KOPT-K1 (cell line): ENCODE data around the gene MRPS12.
"Not testable (repeated sequence)": the region's sequence is repeated elsewhere in the genome, so short reads cannot be mapped to it uniquely, and the experiment has no call there.

Source experiments
- H3K27ac ChIP-seq: fragments of 200-600 bp; sonication (generic); 2 replicates; pipeline ENCODE4 v1.5.1; 2016; ENCODE audit warnings: antibody characterized with exemption, mild to moderate bottlenecking, low read depth, low read length; ENCODE audit not compliant: poor library complexity, severe bottlenecking
- H3K36me3 ChIP-seq: fragments of 200-600 bp; sonication (generic); 2 replicates; pipeline ENCODE4 v1.5.1; 2017; ENCODE audit warnings: antibody characterized with exemption, mild to moderate bottlenecking, low read length, moderate library complexity; ENCODE audit not compliant: insufficient read depth
- H3K9me3 ChIP-seq: fragments of 200-600 bp; sonication (generic); 2 replicates; pipeline ENCODE4 v1.5.1; 2017; ENCODE audit warnings: antibody characterized with exemption, low read length, mild to moderate bottlenecking; ENCODE audit not compliant: insufficient read depth, poor library complexity, severe bottlenecking

Gene MRPS12

DNA sequence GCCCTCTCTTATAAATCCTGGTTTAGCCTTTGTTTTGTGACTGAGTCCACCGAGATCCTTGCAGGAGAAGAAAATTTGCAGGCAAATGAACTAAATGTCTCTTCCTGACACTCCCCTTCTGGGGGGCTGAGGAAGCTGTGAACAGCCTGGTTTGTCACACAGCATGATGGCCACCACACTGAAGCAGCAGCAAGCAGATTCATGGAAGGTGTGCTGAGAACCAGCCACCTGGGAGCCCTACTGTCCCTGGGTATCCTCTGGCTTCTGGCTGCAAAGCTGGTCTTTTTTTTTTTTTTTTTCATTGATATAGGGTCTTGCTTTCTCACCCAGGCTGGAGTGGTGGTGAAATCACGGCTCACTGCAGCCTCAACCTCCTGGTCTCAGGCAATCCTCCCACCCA, 11.2 kb downstream of the MRPS12 start:
- no peaks in the 10 kb centered on the region for H3K36me3 ChIP-seq

DNA sequence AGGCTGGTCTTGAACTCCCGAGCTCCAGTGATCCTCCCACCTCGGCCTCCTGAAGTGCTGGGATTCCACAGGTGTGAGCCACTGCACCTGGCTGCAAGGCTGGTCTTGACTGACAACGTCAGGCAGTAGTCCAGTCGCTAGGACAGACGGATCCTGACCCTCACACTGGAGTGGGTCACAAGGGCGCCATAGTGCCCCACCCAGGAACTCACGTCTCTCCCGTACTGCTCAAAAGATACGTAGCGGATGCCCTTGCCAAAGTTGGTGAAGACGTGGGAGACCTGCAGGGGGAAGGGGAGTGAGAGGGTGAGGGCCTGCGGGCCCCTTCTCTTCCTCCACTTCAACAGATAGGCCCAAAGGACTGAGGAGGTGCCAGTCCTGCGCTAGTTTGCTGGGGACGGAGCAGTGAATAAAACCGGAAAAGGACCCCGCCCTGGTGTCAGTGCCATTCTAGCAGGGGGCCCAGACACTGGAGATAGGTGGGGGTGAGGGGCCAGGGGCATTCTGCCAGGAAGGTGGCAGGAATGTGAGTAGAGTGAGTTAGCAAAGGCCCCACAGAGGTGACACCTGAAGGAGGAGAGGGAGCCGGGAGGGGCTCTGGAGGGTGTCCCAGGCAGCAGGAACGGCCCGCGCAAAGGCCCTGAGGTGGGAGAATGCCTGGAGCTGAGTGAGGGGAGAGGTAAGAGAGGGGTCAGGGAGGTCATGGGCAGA, 11.9 kb downstream of the MRPS12 start:
- H3K27ac ChIP-seq: no peak overlapping the region
- H3K36me3 ChIP-seq: no peaks in the 10 kb centered on the region
- peaks cover 20% of the 10 kb centered on the region for H3K9me3 ChIP-seq

More for the DNA sequence above, 11.2 kb downstream of the MRPS12 start:
- peaks cover 20% of the 10 kb centered on the region for H3K9me3 ChIP-seq
- H3K27ac ChIP-seq: no peak overlapping the region

DNA sequence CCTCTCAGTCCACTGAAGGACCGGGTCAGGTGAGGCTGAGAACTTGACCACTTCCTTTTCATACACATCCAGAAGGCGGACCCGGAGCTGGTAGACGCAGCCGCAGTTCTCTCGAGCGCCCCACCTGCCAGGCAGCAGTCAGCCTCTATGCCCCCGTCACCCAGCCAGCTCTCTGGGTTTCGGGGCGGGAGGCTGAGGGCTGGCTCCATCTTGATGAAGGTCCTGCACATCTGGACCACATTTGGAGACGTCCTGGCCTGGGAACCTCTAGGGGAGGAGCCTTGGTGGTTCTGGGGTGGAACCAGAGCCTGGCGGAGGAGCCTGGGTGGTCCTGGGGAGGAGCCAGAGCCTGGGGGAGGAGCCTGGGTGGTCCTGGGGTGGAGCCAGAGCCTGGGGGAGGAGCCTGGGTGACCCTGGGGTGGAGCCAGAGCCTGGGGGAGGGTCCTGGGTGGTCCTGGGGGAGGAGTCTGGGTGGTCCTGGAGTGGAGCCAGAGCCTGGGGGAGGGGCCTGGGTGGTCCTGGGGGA, 14.3 kb downstream of the MRPS12 start:
- Histone ChIP-seq H3K9me3 (peaks cover 16% of the 10 kb centered on the region), H3K36me3 (no peaks in the 10 kb centered on the region), H3K27ac (no peak overlapping the region)

DNA sequence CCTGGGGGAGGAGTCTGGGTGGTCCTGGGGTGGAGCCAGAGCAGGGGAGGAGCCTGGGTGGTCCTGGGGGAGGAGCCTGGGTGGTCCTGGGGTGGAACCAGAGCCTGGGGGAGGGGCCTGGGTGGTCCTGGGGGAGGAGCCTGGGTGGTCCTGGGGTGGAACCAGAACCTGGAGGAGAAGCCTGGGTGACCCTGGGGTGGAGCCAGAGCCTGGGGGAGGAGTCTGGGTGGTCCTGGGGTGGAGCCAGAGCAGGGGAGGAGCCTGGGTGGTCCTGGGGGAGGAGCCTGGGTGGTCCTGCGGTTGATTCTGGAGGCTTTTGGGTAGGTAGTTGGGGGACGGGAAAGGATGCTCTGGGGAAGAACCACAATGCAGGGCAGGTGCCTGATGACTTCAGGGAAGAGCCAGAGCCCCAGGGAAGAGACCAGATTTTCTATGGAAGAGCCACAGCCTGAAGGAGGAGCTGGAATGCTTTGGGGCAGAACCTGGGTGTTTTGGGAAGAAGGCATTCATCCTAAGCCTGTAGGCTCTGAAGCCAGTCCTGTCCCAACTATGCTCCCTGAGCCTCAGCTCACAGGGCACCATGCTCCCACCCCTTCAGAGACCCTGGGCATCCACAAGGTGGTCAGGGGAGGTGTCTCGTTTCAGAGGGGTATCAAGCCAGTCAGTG, 15.0 kb downstream of the MRPS12 start:
- no peaks in the 10 kb centered on the region for H3K36me3 ChIP-seq
- H3K9me3 ChIP-seq: peaks cover 9% of the 10 kb centered on the region
- H3K27ac ChIP-seq: no peak overlapping the region

DNA sequence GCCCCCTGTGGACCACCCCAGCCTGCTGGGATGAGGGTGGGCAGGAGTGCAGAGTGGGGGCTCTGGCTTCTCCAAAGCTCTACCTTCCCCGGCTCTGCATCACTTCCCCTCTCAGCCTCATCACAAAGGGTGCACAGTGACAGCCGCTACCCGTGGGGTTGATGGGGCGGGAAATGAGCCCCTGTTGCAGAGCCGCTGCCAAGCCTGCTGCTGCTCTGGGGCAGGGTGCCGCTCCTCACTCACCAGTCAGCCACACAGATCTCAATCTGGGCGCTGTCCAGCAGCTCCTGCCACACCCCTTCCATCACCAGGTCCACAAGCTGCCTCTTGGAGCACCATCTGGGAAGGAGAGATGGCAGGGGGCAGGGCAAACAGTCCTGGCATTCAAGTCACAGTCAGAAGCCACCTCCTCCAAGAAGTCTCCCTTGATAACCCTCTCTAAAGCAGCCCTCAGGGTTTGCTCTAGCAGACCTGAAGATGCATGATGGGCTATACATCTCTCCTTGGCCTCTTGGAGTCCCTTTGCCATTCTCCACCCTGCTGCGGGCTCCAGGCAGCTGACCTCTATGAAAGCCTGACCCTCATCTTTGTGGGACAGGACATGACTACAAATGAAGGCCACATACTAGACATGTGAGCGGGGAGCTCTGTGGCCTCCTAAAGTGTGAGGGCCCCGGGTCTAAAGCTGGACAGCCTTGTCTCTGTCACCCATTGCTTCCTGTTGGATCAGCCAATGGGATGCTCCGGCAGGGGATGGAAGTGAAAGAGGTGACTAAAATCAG, 15.7 kb downstream of the MRPS12 start:
- Histone ChIP-seq H3K9me3 (peaks cover 4% of the 10 kb centered on the region), H3K27ac (no peak overlapping the region), H3K36me3 (no peaks in the 10 kb centered on the region)

DNA sequence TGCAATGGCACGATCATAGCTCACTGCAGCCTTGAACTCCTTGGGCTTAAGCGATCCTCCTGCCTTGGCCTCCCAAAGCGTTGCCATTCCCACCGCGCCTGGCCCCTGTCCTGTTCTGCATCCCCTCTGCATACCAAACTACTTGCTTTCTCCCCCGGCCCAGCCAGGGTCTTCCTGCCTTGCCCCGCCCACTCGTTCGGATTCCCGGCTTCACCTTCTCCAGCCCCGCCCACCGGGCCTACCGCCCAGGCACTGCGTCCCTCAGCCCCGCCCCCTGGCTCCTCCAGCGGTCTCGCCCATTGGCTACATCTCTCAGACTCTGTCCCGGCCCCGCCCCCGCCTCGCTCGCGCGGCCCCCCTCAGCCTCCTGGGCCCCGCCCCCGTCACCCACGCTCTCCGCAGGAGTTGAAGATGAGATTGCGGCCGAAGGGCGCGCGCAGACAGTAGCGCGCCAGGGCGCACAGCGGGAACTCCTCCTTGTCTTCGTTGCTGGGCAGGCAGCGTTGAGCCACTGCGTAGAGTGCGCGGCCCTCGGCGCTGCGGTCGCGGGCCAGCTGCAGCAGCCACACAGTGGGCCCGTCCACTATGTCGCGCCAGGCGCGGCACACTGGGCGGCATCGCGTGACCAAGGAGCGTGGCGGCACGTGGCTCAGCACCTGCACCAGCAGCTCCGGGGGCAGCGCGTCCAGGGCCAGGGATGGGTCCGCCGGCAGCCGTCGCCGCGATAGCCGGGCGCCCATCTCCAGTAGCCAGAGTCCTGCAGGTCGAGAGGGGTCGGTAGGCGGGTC, 19.0 kb downstream of the MRPS12 start:
- H3K27ac ChIP-seq: no peak overlapping the region
- H3K36me3 ChIP-seq: no peaks in the 10 kb centered on the region
- H3K9me3 ChIP-seq: no peaks in the 10 kb centered on the region

DNA sequence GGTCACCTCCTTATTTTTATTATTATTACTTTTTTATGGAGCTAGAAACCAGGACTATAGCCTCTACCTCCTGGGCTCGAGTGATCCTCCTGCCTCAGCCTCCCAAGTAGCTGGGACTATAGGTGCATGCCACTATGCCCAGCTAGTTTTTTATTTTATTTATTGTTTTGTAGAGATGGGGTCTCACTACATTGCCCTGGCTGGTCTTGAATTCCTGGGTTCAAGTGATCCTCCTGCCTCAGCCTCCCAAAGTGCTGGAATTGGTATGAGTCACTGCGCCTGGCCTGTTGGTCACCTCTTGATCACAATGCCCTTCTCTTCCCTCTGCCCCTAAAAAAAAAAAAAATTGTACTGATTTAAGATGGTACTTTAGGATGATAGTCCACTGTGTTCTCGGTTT, 20.4 kb downstream of the MRPS12 start:
- no peak overlapping the region for H3K27ac ChIP-seq
- H3K9me3 ChIP-seq: no peaks in the 10 kb centered on the region
- H3K36me3 ChIP-seq: no peaks in the 10 kb centered on the region

DNA sequence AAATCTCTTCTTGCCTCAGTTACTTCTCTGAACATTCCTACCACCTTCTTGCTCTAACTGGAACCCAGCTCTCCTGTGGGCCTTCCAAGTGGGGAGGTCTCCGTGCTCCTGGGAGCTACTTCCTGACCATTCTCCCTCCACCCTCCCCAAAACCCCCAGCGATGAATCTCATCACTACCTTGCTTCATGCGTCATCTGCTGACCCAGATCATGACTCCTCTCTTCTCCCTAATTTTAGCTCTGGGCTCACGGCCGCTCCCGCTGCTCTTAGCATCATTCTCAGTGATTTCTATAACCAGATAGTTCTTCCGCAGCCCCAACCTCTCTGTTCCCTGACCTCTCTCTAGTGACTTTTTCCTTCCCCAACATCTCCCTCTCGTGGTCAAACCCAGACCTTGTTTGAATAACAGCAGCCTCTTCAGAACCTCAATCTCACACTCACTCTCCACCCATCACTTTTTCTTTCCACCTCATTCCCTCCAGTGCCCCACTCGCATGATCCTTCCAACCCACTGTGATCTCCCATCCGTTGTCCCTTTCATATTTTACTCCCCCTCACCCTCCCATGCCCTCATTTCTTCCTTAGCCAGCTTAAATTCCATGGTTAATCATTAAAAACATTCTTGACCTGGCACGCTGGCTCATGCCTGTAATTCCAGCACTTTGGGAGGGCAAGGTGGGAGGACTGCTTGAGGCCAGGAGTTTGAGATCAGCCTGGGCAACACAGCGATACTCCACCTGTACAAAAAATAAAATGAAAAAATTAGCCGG, 21.8 kb downstream of the MRPS12 start:
- no peaks in the 10 kb centered on the region for H3K36me3 ChIP-seq
- no peaks in the 10 kb centered on the region for H3K9me3 ChIP-seq
- no peak overlapping the region for H3K27ac ChIP-seq

DNA sequence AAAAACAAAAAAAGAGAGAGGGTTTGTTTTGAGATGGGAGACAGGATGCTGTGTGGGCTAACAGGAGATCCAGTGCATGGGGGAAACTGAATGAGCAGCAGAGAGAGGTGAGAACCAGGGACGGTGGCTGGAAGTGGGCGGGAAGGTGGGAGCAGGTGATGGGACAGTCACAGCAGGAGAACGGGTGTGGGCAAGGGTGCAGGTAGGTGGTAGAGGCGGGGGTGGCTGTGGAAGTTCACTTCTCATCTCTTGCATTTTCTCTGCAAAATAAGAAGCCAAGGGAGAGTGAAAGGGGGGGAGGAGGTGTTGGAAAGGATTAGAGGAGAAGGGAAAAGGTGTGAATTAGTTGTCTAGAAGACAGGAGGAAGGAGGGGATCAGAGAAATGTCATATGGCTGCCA, 22.9 kb downstream of the MRPS12 start:
- Histone ChIP-seq H3K9me3 (no peaks in the 10 kb centered on the region), H3K36me3 (no peaks in the 10 kb centered on the region), H3K27ac (no peak overlapping the region)

DNA sequence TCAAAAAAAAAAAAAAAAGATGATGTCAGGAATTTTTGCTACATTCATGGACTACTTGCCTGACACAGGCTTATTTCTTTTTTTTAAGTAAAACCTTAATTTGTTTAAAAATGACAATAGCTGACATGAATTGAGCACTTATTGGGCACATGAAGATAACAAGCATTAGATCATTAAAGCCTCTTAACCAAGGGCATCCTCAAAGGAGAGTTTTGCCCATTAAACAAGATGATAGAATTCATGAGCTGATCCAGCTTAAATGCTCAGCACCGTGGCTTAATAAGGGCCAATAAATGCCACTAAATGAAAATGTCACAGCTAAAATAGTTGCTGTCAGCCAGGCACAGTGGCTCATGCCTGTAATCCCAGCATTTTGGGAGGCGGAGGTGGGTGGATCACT, 25.5 kb downstream of the MRPS12 start:
- Histone ChIP-seq H3K9me3 (no peaks in the 10 kb centered on the region), H3K27ac (no peak overlapping the region), H3K36me3 (no peaks in the 10 kb centered on the region)

DNA sequence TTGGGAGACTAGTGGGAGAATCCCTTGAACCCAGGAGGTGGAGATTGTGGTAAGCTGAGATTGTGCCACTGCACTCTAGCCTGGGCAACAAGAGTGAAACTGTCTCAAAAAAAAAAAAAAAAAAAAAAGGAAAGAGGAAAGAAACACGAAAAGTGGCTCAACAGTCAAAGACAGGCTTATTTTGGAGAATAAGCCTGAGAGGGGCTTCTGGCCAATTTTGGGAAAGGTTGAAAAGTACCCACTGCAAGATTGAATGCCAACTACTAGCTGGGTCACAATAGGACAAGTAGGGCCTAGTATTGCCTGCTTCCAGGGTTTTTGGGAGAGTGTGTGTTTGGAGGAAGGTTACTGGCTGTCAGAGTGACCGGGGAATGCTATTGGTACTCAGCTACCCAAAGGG, 27.6 kb downstream of the MRPS12 start:
- H3K9me3 ChIP-seq: no peaks in the 10 kb centered on the region
- H3K27ac ChIP-seq: no peak overlapping the region
- no peaks in the 10 kb centered on the region for H3K36me3 ChIP-seq

DNA sequence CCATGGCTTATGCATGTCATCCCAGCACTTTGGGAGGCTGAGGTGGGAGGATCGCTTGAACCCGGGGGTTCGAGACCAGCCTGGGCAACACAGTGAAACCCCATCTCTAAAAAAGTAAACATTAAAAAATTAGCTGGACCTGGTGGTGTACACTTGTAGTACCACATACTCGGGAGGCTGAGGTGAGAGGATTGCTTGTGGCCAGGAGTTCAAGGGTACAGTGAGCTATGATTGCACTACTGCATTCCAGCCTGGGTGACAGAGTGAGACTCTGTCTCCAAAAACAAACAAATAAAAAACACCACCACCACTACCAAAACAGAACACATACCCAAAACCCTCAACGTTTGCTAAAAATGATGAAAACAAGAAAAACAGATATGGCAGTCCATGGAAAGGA, 28.9 kb downstream of the MRPS12 start:
- Histone ChIP-seq H3K9me3 (no peaks in the 10 kb centered on the region), H3K27ac (no peak overlapping the region), H3K36me3 (no peaks in the 10 kb centered on the region)

DNA sequence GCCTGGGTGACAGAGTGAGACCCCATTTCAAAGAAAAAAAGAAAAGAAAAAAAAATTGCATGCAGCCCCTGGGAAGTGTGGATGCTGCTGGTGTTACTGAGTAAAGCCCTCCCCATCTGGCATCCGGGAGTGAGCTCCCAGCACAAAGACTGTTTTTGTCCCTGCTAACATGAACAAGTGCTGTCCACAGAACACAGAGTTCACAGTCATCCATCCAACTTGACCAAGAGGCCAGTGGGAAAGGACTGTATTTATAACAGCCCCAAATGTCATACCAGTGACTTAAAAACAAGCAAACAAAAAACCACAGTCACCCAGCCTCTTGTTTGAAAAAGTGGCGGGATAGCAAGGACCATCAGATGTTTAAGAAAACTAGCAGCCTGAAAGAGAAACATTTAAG, 34.0 kb downstream of the MRPS12 start:
- Histone ChIP-seq H3K27ac (no peak overlapping the region), H3K9me3 (no peaks in the 10 kb centered on the region), H3K36me3 (no peaks in the 10 kb centered on the region)

DNA sequence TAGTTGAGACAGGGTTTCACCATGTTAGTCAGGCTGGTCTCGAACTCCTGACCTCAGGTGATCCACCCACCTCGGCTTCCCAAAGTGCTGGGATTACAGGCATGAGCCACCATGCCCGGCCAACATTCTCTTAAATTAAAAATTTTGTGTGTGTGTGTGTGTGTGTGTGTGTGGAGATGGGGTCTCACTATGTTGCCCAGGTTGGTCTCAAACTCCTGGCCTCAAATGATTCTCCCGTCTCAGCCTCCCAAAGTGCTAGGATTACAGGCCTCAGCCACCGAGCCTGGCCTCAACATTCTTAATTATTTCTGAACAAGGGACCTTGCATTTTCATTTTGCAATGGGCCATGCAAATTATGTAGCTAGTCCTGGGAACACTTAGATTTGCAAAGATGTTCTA, 35.4 kb downstream of the MRPS12 start:
- not testable (repeated sequence) for H3K9me3 ChIP-seq, H3K27ac ChIP-seq, H3K36me3 ChIP-seq
